Fibroblast of peridontal ligament (primary cell): ENCODE measurements around the gene SLC9A9.

Experiments used
- DNase-seq: peaks from one replicate; pipeline ENCODE4 v3.0.0-alpha.2; 2010; ENCODE audit errors: extremely low read depth

Gene SLC9A9

GRCh38 chr3:143358155-143358792 lies 490.0 kb downstream of the SLC9A9 start:
- DNase-seq: no peak

GRCh38 chr3:143357700-143358099 lies 490.6 kb downstream of the SLC9A9 start:
- no peak for DNase-seq

GRCh38 chr3:143356839-143357238 lies 491.4 kb downstream of the SLC9A9 start:
- DNase-seq: no peak

GRCh38 chr3:143354342-143354741 lies 493.9 kb downstream of the SLC9A9 start:
- DNase-seq: no peak

GRCh38 chr3:143352850-143353550 lies 495.3 kb downstream of the SLC9A9 start:
- no peak for DNase-seq

GRCh38 chr3:143351895-143352608 lies 496.2 kb downstream of the SLC9A9 start:
- DNase-seq: no peak

GRCh38 chr3:143351354-143351753 lies 496.9 kb downstream of the SLC9A9 start:
- no peak for DNase-seq

- DNase-seq: no peak
Observed at GRCh38 chr3:143349455-143349854, 498.8 kb downstream of the SLC9A9 start.

GRCh38 chr3:143348486-143349327 lies 499.6 kb downstream of the SLC9A9 start:
- no peak for DNase-seq

- DNase-seq: no peak
Observed at GRCh38 chr3:143344516-143345165, 503.6 kb downstream of the SLC9A9 start.

GRCh38 chr3:143343944-143344343 lies 504.3 kb downstream of the SLC9A9 start:
- no peak for DNase-seq

- DNase-seq: no peak
Observed at GRCh38 chr3:143343031-143343430, 505.2 kb downstream of the SLC9A9 start.

GRCh38 chr3:143339451-143339850 lies 508.8 kb downstream of the SLC9A9 start:
- DNase-seq: no peak

GRCh38 chr3:143337387-143337786 lies 510.9 kb downstream of the SLC9A9 start:
- peak; percentile 49 for DNase-seq

- DNase-seq: no peak
Observed at GRCh38 chr3:143334231-143334630, 514.0 kb downstream of the SLC9A9 start.

- DNase-seq: no peak
Observed at GRCh38 chr3:143333367-143333766, 514.9 kb downstream of the SLC9A9 start.

GRCh38 chr3:143332026-143332425 lies 516.2 kb downstream of the SLC9A9 start:
- DNase-seq: peak; percentile 15

GRCh38 chr3:143331350-143331749 lies 516.9 kb downstream of the SLC9A9 start:
- DNase-seq: no peak

GRCh38 chr3:143330296-143330868 lies 517.9 kb downstream of the SLC9A9 start:
- DNase-seq: no peak

- DNase-seq: no peak
Observed at GRCh38 chr3:143329567-143330211, 518.6 kb downstream of the SLC9A9 start.

GRCh38 chr3:143328451-143328850 lies 519.8 kb downstream of the SLC9A9 start:
- no peak for DNase-seq
